GM19467 (cell line): ENCODE measurements around the gene ITPK1.

Source experiments
- ATAC-seq: cut with Tn5 transposase; IDR thresholded peaks from one replicate; pipeline ENCODE4 v1.9.1; 2021; ENCODE audit warnings: mild to moderate bottlenecking, moderate library complexity; ENCODE audit not compliant: unreplicated experiment

Gene ITPK1

GRCh38 chr14:93012951-93013719 is 102.6 kb downstream of the ITPK1 start:
- no peak for ATAC-seq

- no peak for ATAC-seq
These were observed 103.2 kb downstream of the ITPK1 start for GRCh38 chr14:93012506-93012905.

- no peak for ATAC-seq
These were observed 103.9 kb downstream of the ITPK1 start for GRCh38 chr14:93011650-93012325.

GRCh38 chr14:93011141-93011529 is 104.6 kb downstream of the ITPK1 start:
- ATAC-seq = no peak

- ATAC-seq = no peak
These were observed 105.1 kb downstream of the ITPK1 start for GRCh38 chr14:93010522-93011140.

GRCh38 chr14:93010130-93010499 is 105.6 kb downstream of the ITPK1 start:
- no peak for ATAC-seq

- ATAC-seq = no peak
These were observed 106.1 kb downstream of the ITPK1 start for GRCh38 chr14:93009471-93010129.

- ATAC-seq = no peak
These were observed 107.3 kb downstream of the ITPK1 start for GRCh38 chr14:93008381-93008780.

- no peak for ATAC-seq
These were observed 108.3 kb downstream of the ITPK1 start for GRCh38 chr14:93007225-93007997.

GRCh38 chr14:93006567-93007051 is 109.1 kb downstream of the ITPK1 start:
- no peak for ATAC-seq

- ATAC-seq = no peak
These were observed 109.9 kb downstream of the ITPK1 start for GRCh38 chr14:93005838-93006237.

GRCh38 chr14:93005135-93005813 is 110.5 kb downstream of the ITPK1 start:
- ATAC-seq = no peak

GRCh38 chr14:93004699-93005082 is 111.0 kb downstream of the ITPK1 start:
- ATAC-seq = no peak

GRCh38 chr14:93003945-93004698 is 111.6 kb downstream of the ITPK1 start:
- no peak for ATAC-seq

- ATAC-seq = no peak
These were observed 112.8 kb downstream of the ITPK1 start for GRCh38 chr14:93002851-93003298.

GRCh38 chr14:93002049-93002448 is 113.7 kb downstream of the ITPK1 start:
- no peak for ATAC-seq

- no peak for ATAC-seq
These were observed 116.8 kb downstream of the ITPK1 start for GRCh38 chr14:92998946-92999345.

- no peak for ATAC-seq
These were observed 118.2 kb downstream of the ITPK1 start for GRCh38 chr14:92997343-92998061.

GRCh38 chr14:92995620-92996019 is 120.1 kb downstream of the ITPK1 start:
- no peak for ATAC-seq
